NCI-H1694 treated with DMSO at 0.1 percent for 48 hours (cell line): ENCODE measurements around the gene TWF1.
"Not testable (repeated sequence)": the region's sequence is repeated elsewhere in the genome, so short reads cannot be mapped to it uniquely, and the experiment has no call there.

Experiments used
- DNase-seq: peaks from one replicate; lab custom pipeline; 2025; lab: John Stamatoyannopoulos, UW

TWF1 gene

DNA sequence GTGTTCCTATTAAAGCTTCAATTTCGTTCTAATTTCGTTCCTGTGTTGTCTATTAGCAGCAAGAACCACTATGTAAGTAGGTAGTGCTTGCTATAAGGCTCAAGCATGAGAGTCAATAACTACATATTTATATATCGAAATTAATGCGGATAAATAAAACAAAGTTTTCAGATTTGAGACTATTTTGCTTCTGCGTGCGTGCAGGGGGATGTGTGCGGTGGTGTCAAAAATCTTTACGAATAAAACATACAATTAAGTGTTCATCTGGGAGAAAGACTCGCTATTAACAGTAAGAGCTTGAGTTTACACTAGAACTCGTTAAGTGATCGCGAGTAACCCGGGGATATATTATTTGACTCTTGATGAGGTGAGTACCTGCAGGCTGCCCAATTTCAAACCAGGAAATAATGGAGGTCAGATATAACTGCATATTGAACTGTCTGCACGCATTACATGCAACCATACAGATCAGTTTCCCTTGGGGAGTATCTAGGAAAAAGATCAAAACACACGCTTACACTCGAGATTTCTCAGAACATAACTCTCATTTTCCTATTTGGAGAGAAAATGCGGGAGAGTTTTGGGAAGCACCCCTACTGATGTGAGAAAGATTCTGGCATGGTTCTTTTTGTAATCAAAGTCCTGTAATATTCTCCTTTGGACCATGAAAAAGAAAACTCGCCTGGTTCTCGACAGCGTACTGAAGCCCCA, 813 bp downstream of the TWF1 start:
- no peak for DNase-seq

DNA sequence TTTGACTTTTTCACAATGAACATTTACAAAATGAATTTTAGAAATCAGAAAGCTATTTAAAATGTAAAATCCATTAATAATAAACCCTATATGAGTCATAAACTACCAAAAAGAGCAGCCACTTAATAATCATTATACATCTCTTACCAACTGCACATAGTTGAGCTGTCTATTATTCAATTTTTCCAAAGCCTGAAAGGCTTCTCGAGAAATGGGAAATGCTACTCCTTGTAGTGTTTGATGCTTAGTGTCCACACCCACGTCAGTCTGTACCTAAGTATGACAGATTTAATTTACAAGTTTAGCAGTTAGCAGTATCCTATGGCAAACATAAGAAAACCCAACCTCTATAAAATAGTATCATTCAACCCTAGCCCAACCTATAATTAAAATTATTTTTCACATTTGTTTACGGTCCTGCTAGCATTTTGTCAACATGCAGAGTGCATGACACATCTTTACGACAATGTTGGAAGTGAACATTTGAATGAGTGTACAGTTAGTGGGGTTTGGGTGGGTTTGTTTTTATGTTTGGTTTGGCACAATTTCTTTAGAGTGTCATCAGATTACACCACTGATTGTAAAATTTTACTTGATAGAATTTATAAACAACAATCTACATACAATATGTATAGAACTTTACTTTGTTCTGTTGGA, 8.4 kb downstream of the TWF1 start:
- DNase-seq = no peak

DNA sequence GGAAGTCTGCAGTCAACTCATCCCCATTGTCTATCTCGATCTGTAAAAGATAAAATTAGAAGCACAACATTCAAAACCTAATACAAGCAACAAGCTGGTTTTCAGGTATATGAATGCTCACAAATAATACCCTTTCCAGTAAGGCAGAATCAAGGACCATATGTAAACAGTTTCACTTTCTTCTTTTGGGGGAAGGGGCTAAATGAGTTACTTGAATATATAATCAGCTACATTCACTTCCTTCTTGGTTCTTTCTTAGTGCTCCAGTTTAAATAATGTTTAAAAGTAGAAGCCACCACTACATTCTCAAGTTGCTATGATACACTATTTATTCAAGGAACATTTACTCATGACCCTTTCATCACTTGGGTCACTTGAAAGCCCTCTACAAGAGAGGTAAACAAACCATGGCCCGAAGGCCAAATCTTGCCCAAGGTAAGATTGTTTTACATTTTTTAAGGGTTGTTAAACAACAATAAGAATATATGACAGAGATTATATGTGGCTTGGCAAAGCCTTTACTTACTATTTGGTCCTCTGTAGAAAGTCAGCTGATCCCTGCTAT, 10.3 kb downstream of the TWF1 start:
- DNase-seq = no peak

DNA sequence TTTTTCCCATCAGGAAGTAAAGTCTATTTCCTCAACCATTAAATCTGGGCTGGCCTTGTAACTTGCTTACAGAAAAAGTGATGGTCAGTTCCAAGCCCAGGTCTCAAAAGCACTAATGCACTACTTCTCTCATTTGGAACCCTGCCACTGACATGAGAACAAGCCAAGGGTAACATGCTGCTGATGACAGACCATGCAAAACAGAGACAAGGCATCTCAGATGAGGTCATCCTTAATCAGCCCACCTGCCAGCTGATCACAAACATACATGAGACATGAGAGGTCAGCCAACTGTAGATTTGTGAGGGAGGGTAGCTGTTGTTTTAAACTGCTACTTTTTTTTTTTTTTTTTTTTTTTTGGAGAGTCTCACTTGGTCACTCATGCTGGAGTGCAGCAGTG, 16.2 kb downstream of the TWF1 start:
- no peak for DNase-seq

DNA sequence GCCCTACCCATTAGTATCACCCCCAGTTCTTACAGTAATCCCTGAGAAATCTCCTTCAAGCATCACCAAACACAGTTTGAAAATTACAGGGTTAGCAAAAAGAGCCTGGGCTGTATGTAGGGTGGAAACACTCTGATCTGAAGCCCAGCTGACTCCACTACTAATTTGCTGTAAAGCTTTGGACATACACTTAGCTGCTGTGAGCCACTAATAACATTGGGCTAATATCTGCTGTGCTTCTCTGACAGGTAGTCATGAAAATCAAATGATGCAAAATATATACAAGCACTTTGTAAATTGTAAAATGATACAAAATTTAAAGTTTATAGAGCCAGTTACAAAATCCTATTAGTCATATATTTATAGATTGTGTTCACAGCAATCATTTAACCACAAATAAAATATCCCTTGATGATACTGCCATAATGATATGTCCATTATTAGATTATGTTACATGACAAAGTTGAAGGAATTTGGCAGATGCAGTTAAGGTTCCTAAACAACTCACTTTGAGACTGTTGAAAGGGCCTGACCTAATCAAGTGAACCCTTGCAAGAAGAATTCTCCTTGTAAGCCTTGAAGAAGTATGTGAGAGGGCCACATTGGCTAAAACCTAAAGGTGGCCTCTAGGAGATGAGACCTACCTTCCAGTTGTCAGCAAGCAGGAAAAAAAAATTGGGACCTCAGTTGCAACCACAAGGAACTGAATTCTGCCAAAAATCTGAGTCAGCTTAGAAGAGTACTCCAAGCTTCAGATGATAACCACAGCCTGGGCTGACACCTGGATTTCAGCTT, 19.0 kb downstream of the TWF1 start:
- DNase-seq = no peak

DNA sequence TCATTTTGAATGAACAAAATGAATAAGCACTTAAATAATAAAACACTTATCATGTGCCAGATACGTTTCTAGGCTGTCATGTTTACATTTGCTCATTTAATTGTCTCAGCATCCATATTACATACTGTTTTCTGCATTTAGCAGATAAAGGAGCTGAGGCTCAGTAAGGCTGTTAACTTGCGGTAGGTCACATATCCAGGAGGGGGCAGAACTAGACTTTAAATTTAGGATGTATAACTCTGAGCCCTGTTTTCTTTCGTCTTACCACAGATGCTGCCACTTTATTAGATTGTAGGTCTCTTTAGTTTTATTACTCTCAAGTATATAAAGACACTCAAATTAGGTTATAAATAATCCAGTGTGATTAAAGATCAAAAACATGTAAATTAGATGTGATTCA, 29.6 kb downstream of the TWF1 start:
- peak; percentile 13 for DNase-seq

DNA sequence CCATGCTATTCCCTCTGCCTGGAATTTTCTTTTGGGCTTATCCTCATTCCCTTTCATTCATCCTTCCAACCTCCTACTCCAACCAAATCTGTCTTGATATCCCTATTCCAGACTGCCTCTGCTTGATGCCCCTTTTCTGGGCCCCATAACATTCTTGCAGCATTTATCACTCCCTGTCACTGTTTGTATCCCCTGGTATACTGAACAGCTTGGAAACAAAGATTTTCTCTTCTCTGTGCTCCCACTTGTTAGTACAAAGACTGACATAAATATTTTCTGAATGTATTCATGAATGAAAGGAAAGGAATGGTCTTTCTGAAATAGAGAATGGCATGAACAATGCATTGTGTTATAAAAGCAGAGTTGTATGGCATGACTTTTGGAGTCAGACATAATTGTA, 39.8 kb downstream of the TWF1 start:
- DNase-seq = no peak

DNA sequence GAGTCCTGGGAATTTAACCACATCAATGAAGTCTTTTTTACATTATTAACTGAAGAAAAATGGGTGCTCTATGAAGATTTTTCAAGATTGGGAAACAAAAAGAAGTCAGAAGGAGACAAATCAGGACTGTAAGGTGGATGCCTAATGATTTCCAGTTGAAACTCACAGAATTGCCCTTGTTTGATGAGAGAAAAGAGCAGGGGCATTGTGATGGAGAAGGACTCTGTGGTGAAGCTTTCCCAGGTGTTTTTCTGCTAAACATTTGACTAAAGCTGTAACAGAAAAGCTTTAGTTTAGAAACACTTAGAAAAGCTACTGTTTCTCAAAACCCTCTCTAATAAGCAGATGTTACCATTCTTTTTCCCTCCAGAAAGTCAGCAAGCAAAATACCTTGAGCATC, 41.6 kb downstream of the TWF1 start:
- no peak for DNase-seq

DNA sequence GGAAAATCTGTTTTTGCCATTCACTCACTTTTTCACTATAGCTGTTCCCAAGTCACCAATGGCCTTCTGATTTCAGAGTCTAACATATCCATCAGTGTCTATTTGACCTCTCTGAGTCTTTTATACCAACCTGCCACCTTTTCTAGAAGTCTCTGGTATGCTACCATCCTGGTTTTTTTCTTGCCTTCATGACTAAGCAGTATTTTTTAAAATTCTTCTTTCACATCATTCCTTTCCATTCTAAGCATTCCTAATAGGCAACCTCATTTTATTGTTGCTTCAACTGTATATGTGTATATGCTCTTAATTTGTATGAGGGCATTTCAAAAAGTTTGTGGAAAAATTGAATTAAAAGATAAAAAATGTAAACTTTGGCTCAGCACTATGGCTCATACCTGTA, 42.3 kb downstream of the TWF1 start:
- DNase-seq = no peak

DNA sequence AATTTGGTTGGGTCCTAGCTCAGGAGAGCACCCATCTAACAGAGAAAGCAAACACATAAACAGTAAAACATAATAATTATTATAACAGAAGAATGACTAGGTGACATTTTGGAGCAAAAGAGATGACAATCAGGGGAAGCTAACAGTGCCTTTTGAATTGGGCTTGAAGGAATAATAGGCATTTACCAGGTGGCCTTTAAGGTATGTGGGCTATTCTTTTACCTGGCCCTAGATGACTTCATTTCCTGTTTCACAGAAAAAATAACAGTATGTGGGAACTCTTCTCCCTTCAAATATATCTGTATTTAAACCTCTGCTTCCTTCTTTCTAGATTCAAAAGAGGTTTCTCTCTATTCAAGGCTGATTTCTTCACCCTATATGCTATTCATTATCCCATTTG, 43.5 kb downstream of the TWF1 start:
- no peak for DNase-seq

DNA sequence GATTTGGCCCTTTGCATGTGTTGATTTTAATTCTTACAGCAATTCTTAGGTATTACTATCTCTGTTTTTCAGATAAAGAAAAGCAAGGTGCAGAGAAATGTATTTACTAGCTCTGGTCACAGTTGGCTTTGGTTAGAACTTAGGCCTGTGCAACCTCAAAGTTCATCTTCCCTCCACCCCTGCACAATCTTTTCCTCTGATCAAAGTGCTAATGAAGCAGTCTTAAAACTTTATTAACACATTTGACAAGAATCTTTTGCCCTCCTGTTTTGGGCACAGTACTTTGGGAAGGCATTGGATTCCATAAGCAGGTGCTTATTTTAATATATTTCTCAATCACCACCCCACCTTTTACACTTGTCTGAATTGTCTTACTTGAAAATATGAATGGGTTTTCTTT, 44.6 kb downstream of the TWF1 start:
- DNase-seq = no peak

DNA sequence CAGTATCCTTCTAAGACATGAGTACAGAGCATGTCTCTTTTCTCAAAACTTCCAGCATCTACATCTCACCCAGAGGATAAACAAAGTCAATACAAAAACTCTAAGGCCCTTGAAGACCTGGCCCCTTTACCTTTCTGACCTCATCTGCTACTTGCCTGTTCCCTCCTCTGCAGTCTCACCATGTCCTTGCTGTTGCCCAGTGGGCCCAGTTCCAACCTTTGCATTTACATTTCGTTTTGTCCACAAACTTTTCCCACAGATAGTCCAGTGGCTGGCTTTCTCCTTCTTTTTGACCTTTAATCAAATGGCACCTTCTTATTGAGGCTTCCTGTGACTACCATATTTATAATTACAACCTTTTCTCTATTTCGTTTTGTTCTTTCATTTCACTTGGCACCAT, 45.7 kb downstream of the TWF1 start:
- no peak for DNase-seq

DNA sequence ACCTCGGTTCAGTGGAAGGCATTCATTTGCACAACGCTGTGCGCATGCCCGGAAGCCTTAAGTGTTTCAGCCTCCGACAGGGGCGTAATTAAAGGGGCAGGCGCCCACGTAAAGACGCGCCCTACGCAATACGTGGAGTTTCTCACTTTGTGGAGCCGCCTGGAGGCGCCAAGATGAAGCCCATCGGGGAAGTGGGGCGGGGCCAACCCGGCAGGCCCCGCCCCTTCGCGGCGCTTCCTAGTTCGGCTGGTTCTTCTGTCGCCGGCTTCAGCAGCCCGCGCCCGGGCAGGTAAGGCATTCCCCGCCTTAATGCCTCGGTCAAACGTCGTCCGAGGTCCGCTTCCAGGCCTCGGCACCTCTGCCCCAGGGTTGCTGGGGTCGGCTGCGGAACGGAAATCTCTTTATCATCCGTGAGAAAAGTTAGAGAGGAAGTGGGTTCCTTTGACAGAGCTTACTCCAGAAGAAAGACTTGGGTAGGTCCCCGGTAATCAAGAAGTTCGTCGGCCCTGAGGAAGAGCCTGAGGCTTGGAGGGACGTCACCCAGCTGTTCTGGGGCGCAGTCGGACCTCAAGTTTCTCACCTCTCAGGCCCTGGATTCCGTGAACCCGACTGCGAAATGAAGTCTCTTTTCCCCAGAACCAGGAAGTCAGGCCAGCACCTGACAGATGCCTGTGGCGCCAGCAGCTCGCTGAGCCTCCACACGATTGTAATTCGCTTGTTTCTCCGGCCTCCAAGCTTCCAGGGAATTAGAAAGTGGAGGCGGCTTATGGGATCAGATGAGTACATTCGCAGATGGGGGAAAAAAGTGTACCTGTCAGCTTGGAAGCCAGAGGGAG, 47.2 kb downstream of the TWF1 start, which contains the start of the genes IRAK4 and PUS7L:
TSS of gene IRAK4 (plus strand) at position 224 of the 836 bp plus-strand sequence. CDS start 9,161 bp downstream, outside the sequence.
TSS of gene PUS7L (minus strand) at position 63 of the 836 bp plus-strand sequence. CDS start 3,545 bp downstream, outside the sequence.
- peak; percentile 86 for DNase-seq

DNA sequence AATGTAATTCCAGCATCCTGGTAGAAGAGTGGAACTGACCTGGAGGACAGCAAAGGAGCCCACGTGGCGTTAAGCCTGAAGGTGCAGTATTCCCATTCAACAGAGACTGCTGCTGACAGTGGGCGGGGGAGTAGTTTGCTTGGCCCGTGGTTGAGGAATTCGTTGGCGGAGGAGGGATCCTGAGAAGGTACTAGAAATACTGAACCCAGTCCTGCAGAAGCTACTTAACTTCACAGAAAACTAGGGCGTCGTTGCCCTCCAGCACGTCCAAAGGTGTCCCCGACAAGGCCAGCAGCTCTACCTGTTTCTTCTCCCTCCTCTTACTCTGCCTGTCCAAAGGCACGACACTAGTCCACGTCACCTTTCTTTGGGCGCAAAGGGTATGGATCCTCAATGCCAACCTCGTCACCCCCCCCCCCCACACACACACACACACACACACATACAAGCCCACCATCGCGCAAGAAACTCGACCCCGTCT, 47.8 kb downstream of the TWF1 start:
- DNase-seq = no peak

DNA sequence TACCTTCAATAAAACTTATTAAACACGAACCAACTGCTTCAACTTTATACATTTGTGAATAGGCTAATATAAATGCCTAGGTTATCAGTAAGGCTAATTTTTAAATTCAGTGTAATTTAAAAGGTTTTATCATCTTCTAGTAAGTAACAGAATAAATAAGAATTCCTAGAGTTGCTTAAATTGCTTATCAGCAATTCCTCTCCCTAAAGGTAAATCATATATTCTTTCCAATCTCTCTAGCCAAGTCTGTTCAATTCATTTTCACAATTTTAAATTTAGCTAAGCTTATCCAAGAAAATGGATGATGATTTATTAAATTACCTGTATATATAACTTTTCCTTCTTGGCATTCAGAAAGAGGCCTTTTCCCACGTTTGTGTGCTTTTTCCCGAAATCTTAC, 52.1 kb downstream of the TWF1 start:
- DNase-seq = no peak

DNA sequence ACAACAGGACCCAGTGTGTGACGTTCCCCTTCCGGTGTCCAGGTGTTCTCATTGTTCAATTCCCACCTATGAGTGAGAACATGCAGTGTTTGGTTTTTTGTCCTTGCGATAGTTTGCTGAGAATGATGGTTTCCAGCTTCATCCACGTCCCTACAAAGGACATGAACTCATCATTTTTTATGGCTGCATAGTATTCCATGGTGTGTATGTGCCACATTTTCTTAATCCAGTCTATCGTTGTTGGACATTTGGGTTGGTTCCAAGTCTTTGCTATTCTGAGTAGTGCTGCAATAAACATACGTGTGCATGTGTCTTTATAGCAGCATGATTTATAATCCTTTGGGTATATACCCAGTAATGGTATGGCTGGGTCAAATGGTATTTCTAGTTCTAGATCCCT, 54.8 kb downstream of the TWF1 start:
- not testable (repeated sequence) for DNase-seq

DNA sequence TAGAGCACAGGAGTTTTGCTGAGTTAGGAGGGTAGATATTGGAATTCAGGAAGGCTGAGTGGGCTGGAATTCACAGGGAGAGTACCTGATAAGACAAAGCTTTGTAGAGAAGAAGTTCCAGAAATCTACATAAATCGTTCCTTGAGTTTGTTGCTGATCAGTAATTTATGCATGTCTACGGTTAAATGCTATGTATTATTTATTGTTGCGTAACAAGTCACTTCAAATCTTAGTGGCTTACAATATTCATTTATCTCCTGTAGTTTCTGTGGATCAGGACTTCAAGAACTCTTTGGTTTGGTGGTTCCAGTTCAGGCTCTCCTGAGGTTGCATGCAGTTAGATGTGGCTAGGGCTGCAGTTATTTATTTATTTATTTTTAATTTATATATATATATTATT, 55.3 kb downstream of the TWF1 start:
- DNase-seq = no peak

DNA sequence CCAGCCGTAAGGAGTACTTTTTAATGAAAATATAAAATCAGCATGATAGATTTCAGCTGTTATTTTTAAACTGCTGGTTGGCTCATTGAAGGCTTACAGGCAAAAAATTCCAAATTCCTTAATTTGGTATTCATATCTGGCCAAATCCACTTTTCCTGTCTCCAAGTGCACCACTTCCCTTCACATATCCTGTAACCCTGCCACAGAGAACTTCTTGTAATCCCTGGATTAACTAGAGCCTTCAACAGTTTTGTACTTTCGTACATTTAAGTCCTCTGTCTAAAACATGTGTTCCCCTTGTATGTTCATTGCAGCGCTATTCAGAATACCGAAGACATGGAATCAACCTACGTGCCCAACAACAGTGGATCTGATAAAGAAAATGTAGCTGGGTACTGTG, 57.1 kb downstream of the TWF1 start:
- DNase-seq = no peak

DNA sequence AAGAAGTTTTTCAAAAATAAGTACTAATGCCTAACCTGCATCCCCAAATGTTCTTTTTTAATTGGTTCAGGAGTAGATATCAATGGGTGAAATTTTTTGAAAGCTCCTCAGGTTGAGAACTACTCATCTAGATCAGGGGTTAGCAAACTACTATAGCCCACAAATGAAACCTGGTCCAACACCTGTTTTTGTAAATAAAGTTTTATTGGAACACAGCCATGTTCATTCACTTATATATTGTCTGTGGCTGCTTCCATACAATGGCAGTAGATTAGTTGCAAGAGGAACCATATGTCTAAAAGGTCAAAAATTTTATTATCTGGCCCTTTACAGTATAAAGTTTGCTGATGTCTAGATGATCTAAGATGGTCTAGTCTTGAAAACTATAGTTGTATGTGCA, 61.3 kb downstream of the TWF1 start:
- no peak for DNase-seq
